ENCODE measurements around the gene OAS2.
"Not testable (repeated sequence)": the region's sequence is repeated elsewhere in the genome, so short reads cannot be mapped to it uniquely, and the experiment has no call there.

Gene OAS2

DNA sequence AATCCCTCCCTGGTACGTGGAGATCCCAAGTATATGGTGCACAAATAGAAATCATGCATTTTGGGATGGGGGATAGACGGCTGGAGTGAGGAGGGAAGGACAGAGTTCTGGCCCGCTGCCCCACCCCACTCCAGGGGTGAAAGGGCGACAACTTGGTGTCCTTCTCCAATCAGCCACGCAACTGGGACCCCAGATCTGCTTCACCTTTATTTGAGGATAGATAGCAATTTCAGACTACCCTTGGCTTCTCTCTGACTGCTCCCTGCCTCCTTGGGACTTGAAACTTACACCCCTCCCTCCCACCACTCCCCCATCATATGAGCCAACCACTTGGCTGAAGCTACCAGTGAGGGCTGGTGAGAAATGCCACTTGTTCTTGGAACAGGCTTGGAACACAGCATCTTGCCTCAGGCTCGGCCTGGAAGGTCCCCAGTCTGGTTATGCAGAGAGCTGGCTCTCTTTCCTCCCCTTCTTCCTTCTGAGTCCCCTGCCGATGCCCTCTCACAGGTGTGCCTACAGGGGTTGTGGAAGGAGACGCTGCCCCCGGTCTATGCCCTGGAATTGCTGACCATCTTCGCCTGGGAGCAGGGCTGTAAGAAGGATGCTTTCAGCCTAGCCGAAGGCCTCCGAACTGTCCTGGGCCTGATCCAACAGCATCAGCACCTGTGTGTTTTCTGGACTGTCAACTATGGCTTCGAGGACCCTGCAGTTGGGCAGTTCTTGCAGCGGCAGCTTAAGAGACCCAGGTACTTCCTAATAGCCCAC, 31.9 kb upstream of the OAS2 start:
- Mint-ChIP-seq H3K4me3 (no peak overlapping the region), H3K27me3 (ENCODE audit: low read depth, poor library complexity) (peaks cover 34% of the 10 kb centered on the region), H3K9me3 (no peaks in the 10 kb centered on the region), H3K27ac (no peak overlapping the region), H3K4me1 (no peaks in the 10 kb centered on the region), H3K36me3 (ENCODE audit: low read depth) (no peaks in the 10 kb centered on the region)
- DNase-seq = no peak
- TF ChIP-seq, protein P1, sequence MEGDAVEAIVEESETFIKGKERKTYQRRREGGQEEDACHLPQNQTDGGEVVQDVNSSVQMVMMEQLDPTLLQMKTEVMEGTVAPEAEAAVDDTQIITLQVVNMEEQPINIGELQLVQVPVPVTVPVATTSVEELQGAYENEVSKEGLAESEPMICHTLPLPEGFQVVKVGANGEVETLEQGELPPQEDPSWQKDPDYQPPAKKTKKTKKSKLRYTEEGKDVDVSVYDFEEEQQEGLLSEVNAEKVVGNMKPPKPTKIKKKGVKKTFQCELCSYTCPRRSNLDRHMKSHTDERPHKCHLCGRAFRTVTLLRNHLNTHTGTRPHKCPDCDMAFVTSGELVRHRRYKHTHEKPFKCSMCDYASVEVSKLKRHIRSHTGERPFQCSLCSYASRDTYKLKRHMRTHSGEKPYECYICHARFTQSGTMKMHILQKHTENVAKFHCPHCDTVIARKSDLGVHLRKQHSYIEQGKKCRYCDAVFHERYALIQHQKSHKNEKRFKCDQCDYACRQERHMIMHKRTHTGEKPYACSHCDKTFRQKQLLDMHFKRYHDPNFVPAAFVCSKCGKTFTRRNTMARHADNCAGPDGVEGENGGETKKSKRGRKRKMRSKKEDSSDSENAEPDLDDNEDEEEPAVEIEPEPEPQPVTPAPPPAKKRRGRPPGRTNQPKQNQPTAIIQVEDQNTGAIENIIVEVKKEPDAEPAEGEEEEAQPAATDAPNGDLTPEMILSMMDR (IDR thresholded peaks at IDR 0.05) = no peak

DNA sequence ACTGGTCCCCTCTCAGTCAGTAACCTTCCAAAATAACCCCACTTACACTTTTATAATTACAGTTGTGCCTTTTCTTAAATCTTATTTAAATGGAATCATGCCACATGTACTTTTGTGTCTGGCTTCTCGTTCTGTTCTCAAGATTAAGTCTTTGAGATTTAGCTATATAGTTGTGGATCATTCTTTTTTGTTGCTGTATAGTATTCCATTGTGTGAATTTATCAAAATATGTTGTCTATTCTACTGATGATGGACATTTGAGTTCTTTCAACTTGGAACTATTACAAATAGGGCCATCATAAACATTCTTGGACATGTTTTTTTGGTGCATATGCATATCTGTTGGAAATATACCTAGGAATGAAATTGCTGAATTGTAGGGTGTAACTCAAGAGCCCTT, 31.0 kb upstream of the OAS2 start:
- no peak overlapping the region for H3K4me3 Mint-ChIP-seq
- no peak for DNase-seq
- no peaks in the 10 kb centered on the region for H3K9me3 Mint-ChIP-seq
- H3K27me3 Mint-ChIP-seq (ENCODE audit: low read depth, poor library complexity) = peaks cover 26% of the 10 kb centered on the region
- TF ChIP-seq, protein P1 (IDR thresholded peaks at IDR 0.05) = no peak
- no peaks in the 10 kb centered on the region for H3K4me1 Mint-ChIP-seq
- H3K27ac Mint-ChIP-seq = no peak overlapping the region
- H3K36me3 Mint-ChIP-seq (ENCODE audit: low read depth) = no peaks in the 10 kb centered on the region

DNA sequence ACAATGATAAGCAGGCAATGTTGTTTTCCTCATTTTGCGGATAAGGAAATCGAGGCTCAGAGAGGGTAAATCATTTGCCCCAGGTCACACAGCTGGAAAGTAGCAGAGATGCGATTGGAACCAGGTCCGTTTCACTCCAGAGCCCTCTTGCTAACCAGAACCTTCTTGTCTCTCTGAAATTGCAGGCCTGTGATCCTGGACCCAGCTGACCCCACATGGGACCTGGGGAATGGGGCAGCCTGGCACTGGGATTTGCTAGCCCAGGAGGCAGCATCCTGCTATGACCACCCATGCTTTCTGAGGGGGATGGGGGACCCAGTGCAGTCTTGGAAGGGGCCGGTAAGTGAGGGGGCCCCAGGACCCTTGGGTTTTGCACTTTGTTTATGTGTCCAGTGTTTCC, 30.6 kb upstream of the OAS2 start:
- Mint-ChIP-seq H3K36me3 (ENCODE audit: low read depth) (no peaks in the 10 kb centered on the region), H3K9me3 (no peaks in the 10 kb centered on the region), H3K27me3 (ENCODE audit: low read depth, poor library complexity) (peaks cover 26% of the 10 kb centered on the region), H3K27ac (no peak overlapping the region), H3K4me3 (no peak overlapping the region), H3K4me1 (no peaks in the 10 kb centered on the region)
- TF ChIP-seq, protein P1 (IDR thresholded peaks at IDR 0.05) = no peak
- DNase-seq = no peak

DNA sequence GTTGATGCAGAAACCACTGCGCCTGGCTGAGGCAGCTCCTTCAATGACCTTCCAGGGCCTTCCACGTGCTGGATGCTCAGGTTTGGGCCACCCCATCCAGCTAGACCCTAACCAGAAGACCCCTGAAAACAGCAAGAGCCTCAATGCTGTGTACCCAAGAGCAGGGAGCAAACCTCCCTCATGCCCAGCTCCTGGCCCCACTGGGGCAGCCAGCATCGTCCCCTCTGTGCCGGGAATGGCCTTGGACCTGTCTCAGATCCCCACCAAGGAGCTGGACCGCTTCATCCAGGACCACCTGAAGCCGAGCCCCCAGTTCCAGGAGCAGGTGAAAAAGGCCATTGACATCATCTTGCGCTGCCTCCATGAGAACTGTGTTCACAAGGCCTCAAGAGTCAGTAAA, 29.5 kb upstream of the OAS2 start:
- no peak overlapping the region for H3K4me3 Mint-ChIP-seq
- H3K27ac Mint-ChIP-seq = no peak overlapping the region
- DNase-seq = no peak
- H3K36me3 Mint-ChIP-seq (ENCODE audit: low read depth) = no peaks in the 10 kb centered on the region
- TF ChIP-seq, protein P1 (IDR thresholded peaks at IDR 0.05) = no peak
- H3K27me3 Mint-ChIP-seq (ENCODE audit: low read depth, poor library complexity) = peaks cover 30% of the 10 kb centered on the region
- H3K9me3 Mint-ChIP-seq = no peaks in the 10 kb centered on the region
- no peaks in the 10 kb centered on the region for H3K4me1 Mint-ChIP-seq

DNA sequence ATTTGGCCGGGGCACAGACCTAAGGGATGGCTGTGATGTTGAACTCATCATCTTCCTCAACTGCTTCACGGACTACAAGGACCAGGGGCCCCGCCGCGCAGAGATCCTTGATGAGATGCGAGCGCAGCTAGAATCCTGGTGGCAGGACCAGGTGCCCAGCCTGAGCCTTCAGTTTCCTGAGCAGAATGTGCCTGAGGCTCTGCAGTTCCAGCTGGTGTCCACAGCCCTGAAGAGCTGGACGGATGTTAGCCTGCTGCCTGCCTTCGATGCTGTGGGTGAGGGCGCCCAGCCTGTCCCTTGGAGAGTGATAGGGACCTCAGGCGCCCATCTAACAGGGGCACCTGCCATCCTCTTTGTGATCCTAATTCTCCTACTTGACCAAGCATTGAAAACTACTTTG, 27.6 kb upstream of the OAS2 start:
- Mint-ChIP-seq H3K36me3 (ENCODE audit: low read depth) (no peaks in the 10 kb centered on the region), H3K27ac (no peak overlapping the region), H3K4me3 (no peak overlapping the region), H3K9me3 (no peaks in the 10 kb centered on the region), H3K27me3 (ENCODE audit: low read depth, poor library complexity) (peaks cover 32% of the 10 kb centered on the region), H3K4me1 (no peaks in the 10 kb centered on the region)
- DNase-seq = no peak
- TF ChIP-seq, protein P1 (IDR thresholded peaks at IDR 0.05) = no peak

DNA sequence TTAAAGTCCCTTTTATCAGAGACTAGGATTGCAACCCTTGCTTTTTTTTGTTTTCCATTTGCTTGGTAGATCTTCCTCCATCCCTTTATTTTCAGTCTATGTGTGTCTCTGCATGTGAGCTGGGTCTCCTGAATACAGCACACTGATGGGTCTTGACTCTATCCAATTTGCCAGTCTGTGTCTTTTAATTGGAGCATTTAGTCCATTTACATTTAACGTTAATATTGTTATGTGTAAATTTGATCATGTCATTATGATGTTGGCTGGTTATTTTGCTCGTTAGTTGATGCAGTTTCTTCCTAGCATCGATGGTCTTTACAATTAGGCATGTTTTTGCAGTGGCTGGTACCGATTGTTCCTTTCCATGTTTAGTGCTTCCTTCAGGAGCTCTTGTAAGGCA, 21.2 kb upstream of the OAS2 start:
- H3K27ac Mint-ChIP-seq; H3K36me3 Mint-ChIP-seq (ENCODE audit: low read depth); H3K4me1 Mint-ChIP-seq; DNase-seq; H3K4me3 Mint-ChIP-seq: not testable (repeated sequence)
- peaks cover 37% of the 10 kb centered on the region for H3K9me3 Mint-ChIP-seq
- H3K27me3 Mint-ChIP-seq (ENCODE audit: low read depth, poor library complexity) = peaks cover 49% of the 10 kb centered on the region

Measured in nephron progenitor cell (in vitro differentiated cells).